Liver (tissue), 3 donors: ENCODE results near the gene ANXA9.

Experiments used
- CTCF ChIP-seq: fragments of 150-350 bp; IDR thresholded peaks from 2 replicates; pipeline ENCODE4 v1.5.1; 2017; ENCODE audit warnings: improper control_type of control experiment, low read depth, low read length; ENCODE audit not compliant: missing input control
- JUND ChIP-seq, 2 donors: IDR thresholded peaks; 2 replicates each; pipeline ENCODE4 v1.6.1; 2016; ENCODE audit warnings: antibody characterized with exemption in 2 of 2
- RAD21 ChIP-seq, 2 donors: IDR thresholded peaks; 2 replicates each; pipeline ENCODE4 v1.6.1; 2016; ENCODE audit warnings: antibody characterized with exemption in 2 of 2, mild to moderate bottlenecking in 2 of 2
- TF ChIP-seq, protein P1 (sequence below): IDR thresholded peaks from 2 replicates; pipeline ENCODE4 v1.6.1; 2016; ENCODE audit warnings: antibody characterized with exemption
- donor health status: healthy.
- donor health status: healthy.

- no peak for TF ChIP-seq RAD21 (IDR thresholded peaks at IDR 0.05)
- TF ChIP-seq, protein P1, sequence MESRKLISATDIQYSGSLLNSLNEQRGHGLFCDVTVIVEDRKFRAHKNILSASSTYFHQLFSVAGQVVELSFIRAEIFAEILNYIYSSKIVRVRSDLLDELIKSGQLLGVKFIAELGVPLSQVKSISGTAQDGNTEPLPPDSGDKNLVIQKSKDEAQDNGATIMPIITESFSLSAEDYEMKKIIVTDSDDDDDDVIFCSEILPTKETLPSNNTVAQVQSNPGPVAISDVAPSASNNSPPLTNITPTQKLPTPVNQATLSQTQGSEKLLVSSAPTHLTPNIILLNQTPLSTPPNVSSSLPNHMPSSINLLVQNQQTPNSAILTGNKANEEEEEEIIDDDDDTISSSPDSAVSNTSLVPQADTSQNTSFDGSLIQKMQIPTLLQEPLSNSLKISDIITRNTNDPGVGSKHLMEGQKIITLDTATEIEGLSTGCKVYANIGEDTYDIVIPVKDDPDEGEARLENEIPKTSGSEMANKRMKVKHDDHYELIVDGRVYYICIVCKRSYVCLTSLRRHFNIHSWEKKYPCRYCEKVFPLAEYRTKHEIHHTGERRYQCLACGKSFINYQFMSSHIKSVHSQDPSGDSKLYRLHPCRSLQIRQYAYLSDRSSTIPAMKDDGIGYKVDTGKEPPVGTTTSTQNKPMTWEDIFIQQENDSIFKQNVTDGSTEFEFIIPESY = no peak
- no peak for TF ChIP-seq CTCF
- TF ChIP-seq JUND (IDR thresholded peaks at IDR 0.05) = no peak
Observed at GRCh38 chr1:151039521-151039920, 57.4 kb downstream of the ANXA9 start.
